HS-5 (cell line): ENCODE data around the gene DES.
A peak's percentile ranks its signal among the peaks of the same experiment; 100 is the strongest.
"Not testable (repeated sequence)": the region's sequence is repeated elsewhere in the genome, so short reads cannot be mapped to it uniquely, and the experiment has no call there.

ENCODE experiments used
- DNase-seq: peaks from one replicate; pipeline ENCODE4 v3.0.0-alpha.2; 2012; ENCODE audit warnings: low read depth

The DES gene

DNA sequence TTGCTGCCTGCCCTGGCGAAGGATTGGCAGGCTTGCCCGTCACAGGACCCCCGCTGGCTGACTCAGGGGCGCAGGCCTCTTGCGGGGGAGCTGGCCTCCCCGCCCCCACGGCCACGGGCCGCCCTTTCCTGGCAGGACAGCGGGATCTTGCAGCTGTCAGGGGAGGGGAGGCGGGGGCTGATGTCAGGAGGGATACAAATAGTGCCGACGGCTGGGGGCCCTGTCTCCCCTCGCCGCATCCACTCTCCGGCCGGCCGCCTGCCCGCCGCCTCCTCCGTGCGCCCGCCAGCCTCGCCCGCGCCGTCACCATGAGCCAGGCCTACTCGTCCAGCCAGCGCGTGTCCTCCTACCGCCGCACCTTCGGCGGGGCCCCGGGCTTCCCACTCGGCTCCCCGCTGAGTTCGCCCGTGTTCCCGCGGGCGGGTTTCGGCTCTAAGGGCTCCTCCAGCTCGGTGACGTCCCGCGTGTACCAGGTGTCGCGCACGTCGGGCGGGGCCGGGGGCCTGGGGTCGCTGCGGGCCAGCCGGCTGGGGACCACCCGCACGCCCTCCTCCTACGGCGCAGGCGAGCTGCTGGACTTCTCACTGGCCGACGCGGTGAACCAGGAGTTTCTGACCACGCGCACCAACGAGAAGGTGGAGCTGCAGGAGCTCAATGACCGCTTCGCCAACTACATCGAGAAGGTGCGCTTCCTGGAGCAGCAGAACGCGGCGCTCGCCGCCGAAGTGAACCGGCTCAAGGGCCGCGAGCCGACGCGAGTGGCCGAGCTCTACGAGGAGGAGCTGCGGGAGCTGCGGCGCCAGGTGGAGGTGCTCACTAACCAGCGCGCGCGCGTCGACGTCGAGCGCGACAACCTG, at the start of gene DES:
DES (plus strand) TSS at position 223 of the 857 bp plus-strand sequence; CDS start at position 309, 86 bp downstream.
- no peak for DNase-seq

DNA sequence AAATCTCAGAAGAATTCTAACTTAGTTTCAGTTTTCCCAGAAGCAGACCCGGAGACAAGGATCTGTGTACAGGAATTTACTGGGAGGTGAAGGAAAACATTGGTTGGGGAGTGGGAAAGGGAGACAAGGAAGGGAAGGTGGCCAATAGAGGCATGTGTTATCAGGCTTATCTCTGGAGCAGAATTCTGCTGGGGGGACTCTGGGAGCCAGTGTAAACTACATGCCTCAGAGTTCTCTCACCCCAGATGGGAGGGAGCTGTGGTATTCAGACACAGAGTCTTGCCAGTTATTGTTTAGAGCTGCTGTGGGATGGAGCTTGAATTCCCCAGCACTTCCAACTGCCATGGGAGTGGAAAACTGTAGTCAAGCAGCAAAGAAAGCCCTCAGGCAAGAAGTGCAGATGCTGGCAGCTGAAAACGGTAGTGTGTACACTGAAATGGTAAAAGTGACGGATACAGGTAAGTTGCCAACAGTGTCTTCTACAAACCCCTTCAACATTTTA, 49.4 kb upstream of the DES start:
- DNase-seq: no peak

DNA sequence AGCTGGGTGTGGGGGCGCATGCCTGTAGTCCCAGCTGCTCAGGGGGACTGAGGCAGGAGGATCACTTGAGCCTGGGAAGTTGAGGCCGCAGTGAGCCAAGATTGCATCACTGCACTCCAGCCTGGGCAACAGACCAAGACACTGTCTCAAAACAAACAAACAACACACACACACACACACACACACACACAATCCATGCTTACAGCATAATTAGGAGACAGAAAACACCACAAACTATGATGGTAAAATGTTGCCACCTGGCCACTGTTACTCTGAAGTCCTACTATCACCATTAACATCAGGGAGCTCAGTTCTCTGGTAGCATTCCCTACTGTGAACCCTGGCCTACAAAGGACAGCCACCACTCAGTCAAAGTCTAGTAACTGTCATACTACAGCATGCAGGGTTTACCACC, 48.7 kb upstream of the DES start:
- DNase-seq: no peak

DNA sequence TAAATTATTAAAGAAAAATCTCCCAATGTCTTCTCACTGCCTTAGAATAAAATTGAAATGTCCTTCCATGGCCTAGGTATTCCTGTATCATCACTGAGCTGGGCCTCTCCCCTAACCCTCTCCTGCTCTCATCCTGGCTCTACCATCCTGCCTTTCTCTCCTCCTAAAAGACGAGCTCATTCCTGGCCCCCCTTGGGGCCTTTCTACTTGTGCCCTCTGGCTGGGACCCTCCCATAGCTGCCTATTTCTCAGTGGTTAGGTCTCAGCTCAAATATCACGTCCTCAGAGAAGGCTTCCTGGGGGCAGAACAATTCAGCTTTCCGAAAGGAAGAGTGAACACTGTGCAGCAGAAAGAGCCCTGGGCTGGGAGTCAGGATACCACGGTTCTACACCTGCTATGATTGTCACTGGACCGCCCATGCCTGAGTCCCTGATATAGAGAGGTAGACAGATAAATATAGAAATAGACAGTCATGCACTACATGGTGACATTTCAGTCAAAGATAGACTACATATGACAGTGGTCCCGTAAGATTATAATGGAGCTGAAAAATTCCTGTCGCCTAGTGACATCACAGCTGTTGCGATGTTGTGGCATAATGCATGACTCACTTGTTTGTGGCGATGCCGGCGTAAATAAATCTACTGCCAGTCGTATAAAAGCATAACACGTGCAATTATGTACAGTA, 39.9 kb upstream of the DES start:
- DNase-seq: no peak

DNA sequence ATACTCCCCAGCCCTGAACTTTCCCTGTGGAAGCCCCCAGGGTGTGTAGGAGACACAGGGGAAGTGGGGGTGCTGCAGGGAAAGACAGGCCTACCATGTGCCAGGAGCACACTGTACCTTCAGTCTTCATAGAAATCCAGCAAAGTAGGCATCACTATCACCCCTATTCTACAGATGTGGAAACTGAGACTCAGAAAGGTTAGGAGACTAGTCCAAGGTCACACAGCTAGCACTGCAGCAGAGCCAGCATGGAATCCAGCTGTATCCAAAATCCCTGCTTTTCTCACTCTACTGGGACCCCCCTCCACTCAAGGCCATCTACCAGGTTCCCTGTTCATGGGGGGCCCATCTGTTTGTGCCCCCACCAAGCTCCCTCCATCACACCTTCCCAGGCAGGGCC, 37.3 kb upstream of the DES start:
- DNase-seq: no peak

DNA sequence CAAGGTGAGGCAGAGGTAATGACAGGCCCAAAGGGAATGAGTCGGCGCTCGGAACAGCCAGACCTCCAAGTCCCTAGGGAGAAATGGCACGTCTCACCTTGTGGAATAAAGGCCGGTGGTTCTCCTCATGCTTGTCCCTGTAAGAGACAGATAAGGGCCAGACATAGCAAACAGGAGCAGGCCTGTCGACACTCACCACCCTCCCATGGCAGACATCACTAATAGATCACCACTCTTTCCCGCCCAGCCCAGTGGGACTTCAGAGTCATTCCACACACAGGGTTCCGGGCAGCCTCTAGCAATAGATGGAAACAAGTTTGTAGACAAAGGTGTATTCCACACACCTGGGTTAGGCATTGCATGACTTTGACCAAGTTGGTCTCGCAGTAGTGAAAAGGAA, 36.7 kb upstream of the DES start:
- no peak for DNase-seq

DNA sequence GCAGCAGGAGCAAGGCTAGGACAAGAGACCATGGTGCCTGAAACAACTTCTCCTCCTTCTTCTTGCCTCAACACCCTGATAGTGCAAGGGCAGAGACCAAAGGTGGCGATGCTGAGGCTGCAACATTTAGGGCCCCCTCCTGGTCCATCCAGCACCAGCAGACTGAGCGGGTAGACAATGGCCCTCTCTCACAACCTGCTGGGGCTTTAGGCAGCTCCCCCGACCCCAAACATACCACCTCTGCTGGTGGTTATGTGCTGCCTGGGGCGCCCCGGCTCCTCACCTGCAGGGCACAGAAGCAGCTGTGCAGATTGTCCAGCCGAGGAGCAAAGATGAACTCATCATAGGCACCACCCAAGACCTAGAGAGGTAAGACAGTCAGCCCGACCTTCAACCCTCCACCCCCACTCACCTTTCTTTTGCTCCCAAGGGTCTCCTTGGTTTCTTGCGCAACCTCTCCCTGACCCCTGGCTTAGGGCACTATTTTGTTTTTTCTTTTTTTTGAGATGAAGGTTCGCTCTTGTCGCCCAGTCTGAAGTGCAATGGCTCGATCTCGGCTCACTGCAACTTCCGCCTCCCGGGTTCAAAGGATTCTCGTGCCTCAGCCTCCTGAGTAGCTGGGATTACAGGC, 34.0 kb upstream of the DES start:
- no peak for DNase-seq

DNA sequence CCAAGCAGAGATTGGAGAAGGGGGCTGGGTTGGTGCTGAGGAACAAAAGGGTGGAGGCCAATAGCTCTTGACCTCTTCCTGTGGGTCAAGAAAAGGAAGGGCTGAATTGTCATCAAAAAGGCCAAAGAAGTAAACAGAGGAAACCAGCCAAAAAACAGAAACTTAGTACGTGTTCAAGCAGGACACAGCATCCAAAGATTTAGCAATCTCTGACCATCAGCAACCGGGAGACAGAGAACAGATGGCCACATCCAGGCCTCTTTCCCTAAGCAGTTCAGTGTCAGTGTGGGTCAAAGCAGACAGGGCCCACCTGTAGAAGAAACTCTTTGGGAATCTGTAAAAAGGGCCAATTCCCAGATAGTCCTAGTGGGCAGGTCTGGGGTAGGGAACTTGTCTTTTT, 33.3 kb upstream of the DES start:
- DNase-seq: no peak

DNA sequence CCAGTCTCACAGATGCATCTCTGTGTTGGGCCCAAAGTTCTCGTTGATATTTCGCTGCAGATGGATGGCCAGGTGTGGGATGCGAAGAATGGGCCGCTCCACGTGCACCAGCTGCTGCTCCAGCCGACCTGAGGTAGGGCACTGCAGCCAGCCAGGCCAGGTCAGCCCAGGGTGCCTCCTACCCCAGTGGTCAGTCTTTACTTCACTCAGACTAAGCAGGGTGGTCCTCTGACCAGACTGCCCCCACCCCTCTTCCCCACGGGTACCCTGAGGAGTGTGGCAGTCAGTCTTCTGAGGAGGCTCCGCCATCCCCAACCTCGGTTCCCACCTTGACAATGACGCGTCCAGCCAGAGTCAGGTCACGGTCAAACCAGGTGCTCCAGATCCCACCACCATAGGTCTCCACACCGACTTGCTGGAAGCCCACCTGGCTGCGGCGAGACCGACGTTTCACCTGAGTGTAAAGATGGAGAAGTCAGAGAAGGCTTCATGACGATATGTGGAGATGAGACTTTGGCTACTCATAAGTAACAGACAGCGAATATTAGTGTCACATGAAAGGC, 32.1 kb upstream of the DES start:
- no peak for DNase-seq

DNA sequence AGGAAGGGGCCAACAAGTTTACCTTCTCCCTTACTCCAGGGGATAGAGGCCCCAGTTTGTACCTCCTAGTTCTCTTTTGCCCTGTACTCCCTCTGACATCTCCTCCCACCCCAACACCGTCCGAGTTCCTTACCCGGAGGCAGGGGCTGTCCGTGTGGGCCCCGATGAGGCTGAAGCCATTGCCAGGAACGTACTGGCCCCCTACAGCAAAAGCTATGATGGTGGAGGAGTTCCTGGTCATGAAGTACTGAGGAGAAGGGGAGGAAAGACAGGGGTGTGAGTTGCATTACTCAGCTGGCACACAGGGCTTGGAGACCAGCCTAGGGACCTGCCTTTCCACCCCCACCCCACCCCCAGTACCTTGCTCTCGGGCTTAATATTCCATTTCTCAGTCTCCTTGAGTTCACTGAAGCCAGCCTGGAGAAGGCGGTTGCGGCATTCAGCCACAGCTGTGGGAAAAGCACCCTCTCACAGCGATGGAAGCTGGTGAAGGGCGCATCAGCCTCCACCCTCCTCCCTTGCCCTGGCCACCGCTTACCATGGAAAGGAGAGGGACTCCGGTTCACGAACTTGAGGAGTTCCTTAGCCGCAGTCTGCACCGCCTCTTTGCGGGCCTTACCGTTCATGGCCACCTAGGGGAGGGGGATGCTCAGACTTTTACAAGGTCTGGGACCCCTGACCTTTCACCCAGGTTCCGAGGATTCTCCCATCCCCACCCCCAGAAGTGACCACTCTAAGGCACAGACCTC, 31.5 kb upstream of the DES start:
- no peak for DNase-seq

DNA sequence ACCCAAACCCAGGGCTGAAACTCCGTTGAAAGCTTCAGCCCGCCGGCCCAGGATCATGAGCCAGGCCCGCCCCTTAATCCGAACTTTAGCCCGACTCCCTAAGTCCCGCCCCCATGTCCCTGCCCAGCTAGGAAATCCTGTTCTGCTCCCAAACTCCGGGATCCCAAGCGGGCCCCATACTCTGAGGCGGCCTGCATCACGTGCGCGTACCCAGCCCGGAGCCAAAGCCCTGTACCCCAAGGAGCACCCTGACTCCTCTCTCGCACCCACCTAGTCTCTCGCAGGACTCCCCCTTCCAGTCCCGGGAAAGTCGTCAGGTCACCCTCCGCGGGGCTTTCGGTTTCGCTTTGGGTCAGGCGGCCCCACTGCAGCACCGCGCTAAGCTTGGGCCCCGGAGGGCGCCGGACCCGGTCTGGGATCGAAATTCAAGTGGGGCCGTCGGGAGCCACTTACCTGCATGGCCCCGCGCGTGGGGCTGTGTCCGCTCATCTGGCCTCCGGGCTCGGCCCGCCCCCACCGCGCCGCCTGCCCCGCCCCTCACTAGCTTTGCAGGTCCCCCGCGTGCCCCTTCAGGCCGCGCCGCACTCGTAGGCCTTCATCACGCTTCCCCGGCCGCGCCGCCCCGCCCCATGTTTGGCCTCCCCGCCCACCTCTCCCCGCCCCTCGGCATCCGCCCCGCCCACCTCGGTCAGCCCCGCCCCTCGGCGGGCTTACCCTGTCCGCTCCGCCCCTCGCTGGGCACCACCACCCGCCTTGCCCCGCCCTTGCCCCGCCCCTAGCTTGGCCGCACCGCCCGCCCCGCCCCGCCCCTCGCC, 30.7 kb upstream of the DES start, which contains the start of gene DNPEP:
DNPEP (minus strand) TSS at position 607 of the 815 bp plus-strand sequence; CDS start at position 489, 118 bp downstream.
- DNase-seq: peak; percentile 58

DNA sequence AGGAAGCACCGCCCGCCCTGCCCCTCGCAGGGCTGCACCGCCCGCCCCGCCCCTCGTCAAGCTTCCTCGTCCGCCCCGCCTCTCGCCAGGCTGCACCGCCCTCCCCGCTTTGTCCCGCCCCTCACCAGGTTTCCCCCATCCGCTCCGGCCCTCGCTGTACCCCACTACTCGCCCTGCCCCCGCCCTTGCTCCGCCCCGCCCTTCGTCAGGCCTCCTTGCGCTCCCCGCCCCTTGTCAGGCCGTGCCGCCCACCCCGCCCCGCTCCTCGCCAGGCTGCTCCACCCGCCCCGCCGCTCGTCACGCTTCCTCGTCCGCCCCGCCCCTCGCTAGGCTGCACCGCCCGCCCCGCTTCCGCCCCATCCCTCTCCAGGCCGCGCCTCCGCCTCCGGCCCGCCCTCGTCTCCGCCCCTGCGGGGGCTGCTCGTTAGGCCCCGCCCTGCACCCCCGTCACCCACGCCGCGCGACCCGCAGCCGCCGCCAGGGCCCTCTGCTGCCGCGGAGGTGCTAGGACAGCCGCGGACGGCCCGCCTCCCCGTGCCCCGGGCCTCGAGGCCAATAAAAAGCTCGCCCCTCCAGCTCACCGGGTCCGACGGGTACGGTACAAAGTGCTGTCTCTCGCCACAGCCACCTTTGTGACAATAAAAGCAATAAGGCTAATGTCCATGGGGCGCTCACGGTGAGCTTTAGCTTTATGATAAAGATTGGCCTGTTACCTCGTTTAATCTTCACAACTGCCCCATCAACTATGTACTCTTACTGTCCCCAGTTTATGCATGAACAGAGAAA, 29.9 kb upstream of the DES start:
- DNase-seq: peak; percentile 69

DNA sequence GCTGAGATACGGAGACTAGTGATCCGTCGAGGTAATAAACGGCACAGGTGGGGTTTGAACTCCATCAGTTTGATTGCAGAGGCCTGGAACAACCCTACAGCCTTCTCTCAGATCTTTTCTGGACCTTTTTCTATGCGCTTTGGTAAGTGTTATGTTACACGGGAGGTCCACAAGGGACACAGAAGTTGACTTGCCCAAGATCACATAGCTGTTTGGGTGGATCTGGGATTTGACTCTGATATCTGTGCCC, 29.3 kb upstream of the DES start:
- no peak for DNase-seq

DNA sequence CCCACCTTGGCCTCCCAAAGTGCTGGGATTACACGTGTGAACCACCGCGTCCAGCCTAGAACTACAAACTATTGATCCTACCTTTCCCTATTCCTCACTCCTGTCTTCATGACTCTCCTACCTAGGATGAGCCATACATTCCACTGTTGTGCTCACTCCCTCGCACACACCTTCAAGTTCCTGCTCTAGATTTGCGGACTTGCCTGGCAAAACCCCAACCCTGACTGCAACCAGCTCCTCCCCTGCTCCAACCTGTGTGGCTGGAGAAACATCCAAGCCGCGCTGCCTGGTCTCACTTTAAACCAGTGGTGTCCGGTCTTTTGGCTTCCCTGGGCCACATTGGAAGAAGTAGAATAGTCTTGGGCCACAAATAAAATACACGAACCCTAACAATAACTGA, 25.4 kb upstream of the DES start:
- no peak for DNase-seq

DNA sequence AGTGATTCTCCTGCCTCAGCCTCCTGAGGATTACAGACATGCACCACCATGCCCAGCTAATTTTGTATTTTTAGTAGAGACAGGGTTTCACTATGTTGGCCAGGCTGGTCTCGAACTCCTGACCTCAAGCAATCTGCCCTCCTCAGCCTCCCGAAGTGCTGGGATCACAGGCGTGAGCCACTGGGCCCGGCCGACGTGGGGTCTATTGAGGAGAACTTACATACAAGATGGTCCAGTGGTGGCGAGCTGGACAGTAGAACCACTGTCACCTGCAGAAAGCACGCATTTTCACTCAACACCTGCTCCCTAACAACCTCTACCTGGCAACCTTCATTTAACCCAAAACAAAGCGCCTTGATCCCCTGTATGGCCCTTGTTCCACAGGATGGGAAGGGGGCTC, 23.1 kb upstream of the DES start:
- not testable (repeated sequence) for DNase-seq

DNA sequence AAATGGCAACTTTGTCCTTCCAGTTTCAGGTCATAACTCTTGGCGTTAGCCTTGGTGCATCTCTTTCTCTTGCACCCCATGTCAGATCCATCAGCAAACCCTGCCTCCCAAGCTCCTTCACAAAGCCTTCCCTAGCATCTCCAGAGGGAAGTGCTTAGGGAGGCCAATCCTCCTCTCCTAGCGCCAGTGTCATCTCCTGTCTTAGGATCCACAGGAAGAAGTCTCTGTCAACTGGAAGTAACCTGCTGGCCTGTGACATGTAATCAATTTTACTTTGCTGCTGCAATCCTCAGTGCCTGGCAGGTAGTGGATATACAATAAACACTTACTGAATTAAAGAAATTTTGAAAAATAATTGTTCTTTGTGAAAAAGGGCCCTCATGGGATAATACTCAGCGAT, 22.6 kb upstream of the DES start:
- DNase-seq: no peak

DNA sequence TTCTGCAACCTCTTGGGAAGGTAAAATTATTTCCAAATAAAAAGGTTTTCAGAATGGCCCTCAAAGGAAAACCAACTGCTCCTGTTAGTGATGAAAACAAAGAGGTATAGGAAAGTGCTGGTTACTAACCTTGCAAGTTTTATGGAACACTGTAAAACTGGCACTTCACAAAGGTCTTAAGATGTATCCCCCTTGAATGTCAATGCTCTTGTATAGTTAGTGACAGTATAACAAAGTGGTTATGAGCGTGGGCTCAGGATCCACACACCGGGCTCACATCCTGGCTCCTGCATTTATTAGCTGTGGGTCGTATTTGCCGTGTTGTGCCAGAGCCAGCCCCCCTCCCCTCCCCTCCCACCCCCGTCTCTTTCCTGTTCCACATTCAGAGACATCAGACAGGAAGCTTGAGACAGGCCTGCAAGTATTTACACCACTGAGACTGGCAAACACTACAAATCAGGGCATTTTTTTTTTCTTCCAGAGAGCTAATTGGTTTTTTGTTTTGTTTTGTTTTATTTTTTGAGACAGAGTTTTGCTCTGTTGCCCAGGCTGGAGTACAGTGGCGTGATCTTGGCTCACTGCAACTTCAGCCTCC, 21.2 kb upstream of the DES start:
- no peak for DNase-seq

DNA sequence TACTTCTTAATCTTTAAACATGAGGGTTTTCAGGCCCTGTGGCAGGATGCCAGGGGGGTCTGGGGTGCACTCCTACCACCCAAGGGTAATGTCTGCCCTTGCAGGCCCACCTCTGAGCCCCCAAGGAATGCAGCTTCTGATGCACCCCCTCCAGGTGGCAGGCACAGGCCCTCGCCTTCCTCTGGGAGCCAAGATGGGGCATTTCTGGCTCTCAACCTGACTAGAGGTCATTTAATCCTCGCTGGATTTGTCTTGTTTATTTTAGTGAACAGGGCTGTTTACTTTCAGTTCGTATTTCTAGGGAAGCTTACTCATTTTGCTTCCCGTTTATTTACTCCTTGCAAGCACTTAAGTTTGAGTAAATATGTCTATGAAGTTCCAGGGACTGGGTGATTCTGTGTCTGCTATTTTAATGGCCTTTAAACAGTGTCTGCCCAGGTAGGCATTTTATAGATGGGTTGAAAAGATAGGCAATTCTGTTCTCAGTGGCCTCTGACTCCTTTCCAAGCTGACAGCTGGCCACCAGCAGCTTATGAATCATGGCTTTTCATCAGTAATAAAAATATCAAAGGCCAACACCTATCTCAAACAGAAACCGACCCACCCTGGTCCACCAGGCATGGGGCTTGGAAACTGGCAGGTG, 19.3 kb upstream of the DES start:
- DNase-seq: no peak

DNA sequence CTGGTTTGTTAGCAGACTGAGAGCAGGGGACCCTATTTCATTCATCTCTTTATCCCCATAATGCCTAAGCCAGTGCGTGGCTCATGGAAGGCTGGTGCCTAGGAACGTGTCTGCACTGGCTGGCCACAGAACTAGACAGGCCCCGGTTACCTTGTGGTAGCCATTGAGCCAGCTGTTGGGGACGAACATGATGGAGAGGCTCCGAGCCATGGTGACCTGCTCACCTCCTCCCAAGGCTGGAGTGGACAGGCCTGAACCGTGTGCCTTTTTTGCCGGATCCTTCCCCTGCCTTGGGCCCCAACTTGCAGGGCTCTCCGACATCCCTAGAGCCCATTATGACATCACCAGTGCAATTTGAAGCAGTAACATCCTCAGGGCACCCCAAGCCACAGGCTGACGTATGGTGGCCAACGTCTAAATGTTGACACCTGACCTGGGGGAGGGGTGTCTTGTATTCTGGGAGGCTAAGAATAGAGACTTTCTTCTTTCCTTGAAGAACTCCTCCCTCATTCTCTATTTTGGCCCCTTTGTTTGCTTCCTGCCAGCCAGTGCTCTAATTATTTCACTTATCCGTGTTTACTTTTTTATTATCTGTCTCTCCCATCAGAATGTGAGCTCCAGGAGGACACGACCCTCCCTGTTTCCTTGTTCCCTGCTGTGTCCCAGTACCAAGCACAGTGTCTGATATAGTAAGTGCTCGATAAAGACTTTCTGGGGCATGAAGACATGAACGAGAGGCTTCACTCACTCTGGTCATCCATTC, 18.3 kb upstream of the DES start:
- DNase-seq: no peak
